ENCODE data around the gene IARS2. TPM values are rescaled to one million over a fixed set of nuclear protein-coding genes. Genes with fewer than 3 reads are reported as not detected.
A peak's percentile ranks its signal among the peaks of the same experiment; 100 is the strongest.
"Not testable (repeated sequence)": the region's sequence is repeated elsewhere in the genome, so short reads cannot be mapped to it uniquely, and the experiment has no call there.

The IARS2 gene
- total RNA-seq, 1 donor from 2014 or later = 93.7 TPM

GRCh38 chr1:220112600-220112999 is 18.7 kb downstream of the IARS2 start:
- not testable (repeated sequence) for DNase-seq (ENCODE audit: low read depth in 2 of 2)

GRCh38 chr1:220113136-220113695 is 19.3 kb downstream of the IARS2 start:
- peak; percentile 36 to 60 for DNase-seq (ENCODE audit: low read depth in 2 of 2)

- no peak for DNase-seq (ENCODE audit: low read depth in 2 of 2)
These were observed 25.1 kb downstream of the IARS2 start for GRCh38 chr1:220119043-220119512.

DNA sequence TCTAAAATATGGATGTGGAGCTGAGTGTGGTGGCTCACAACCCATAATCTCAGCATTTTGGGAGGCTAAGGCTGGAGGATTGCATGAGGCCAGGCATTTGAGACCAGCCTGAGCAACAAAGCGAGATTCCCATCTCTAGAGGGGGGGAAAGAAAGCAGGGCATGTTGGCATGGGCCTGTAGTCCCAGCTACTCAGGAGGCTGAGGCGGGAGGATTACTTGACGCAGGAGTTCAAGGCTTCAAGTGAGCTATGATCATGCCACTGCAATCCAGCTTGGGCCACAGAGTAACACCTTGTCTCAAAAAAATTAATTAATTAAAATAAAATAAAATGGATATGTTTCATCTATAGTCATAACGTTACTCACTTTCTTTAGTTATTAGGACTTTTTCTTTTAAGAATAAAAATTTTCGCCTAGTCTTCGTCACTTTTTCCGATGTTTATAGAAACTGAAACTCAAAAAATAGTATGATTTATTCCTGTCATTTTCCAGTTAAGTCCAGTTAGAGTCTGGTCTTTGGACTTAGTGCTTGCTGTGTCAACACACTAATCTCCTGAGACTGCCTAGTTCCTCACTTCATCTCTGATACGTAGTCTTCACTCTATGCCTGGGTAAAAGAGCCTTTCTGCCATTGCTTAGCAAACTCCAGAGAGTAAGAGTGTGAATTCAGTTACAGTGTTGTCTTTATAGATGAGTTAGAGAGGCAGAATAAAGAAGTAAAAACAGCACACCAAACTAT is 28.0 kb downstream of the IARS2 start:
- no peak for DNase-seq (ENCODE audit: low read depth in 2 of 2)

- no peak for DNase-seq (ENCODE audit: low read depth in 2 of 2)
These were observed 29.1 kb downstream of the IARS2 start for GRCh38 chr1:220123066-220123465.

GRCh38 chr1:220123889-220124288 is 30.0 kb downstream of the IARS2 start:
- peak in 1 of 2 donors; percentile 22 for DNase-seq (ENCODE audit: low read depth in 2 of 2)

- DNase-seq (ENCODE audit: low read depth in 2 of 2) = no peak
These were observed 30.6 kb downstream of the IARS2 start for GRCh38 chr1:220124542-220124941.

DNA sequence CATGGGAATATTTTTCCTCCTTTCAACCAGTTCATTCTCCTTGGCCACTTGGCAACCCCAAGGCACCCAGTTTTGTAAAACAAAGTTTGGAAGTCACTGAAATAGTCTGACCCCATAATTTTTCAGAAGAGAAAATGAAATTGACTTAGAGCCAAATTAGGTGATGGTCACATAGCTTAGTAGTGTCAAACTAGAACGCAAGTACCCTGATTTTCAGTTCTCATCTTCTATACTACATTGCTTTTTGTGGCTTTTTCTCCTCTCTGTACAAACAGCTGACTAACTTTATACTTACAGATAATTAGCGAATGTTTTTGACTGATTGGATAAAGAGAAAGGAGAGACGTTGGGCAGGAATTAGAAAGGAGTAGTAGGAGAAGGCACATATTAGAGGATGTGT is 33.1 kb downstream of the IARS2 start:
- no peak for DNase-seq (ENCODE audit: low read depth in 2 of 2)

- no peak for DNase-seq (ENCODE audit: low read depth in 2 of 2)
These were observed 35.7 kb downstream of the IARS2 start for GRCh38 chr1:220129479-220130210.

GRCh38 chr1:220135755-220136154 is 41.8 kb downstream of the IARS2 start:
- no peak for DNase-seq (ENCODE audit: low read depth in 2 of 2)

- DNase-seq (ENCODE audit: low read depth in 2 of 2) = peak; percentile 97 to 99
These were observed 43.3 kb downstream of the IARS2 start for GRCh38 chr1:220137019-220137786.

DNA sequence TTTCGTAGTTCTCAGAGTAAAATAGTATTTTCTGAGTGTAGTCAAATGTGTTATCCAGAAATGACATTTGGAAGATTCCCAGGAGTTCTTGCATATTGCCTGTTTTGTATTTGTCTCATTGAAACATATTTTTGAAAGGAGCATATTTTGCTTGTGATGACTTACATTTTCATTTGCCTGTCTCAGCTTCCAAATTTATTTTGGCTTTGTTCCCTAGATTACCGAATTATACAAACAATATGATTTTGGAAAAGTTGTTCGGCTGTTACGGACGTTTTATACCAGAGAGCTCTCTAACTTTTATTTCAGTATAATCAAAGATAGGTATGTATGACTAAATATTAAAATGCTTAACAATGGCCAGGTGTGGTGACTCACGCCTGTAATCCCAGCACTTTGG is 46.0 kb downstream of the IARS2 start:
- DNase-seq (ENCODE audit: low read depth in 2 of 2) = peak; percentile 30 to 43

GRCh38 chr1:220144051-220144450 is 50.1 kb downstream of the IARS2 start:
- no peak for DNase-seq (ENCODE audit: low read depth in 2 of 2)

- DNase-seq (ENCODE audit: low read depth in 2 of 2) = no peak
These were observed 55.8 kb downstream of the IARS2 start for GRCh38 chr1:220149742-220150141.

DNA sequence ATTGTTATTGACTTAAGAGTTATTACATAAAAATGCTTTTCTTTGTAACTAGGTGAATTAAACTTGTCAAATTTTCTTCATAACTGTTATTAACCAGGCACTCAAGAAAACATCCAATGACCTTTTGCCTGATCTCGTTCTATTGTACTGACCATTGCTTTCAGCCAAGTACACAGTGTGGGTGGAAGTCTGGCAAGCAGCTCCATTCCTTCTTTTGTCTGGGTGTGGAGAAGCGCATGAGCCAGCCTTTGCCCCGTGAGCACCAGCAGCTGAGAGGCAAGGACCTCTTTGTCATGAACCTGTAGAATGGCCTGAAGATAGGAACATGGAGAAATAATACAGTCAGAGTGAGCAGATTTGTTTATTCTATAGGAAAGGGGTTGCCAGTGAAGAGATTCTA is 57.5 kb downstream of the IARS2 start:
- DNase-seq (ENCODE audit: low read depth in 2 of 2) = peak in 1 of 2 donors; percentile 64

DNA sequence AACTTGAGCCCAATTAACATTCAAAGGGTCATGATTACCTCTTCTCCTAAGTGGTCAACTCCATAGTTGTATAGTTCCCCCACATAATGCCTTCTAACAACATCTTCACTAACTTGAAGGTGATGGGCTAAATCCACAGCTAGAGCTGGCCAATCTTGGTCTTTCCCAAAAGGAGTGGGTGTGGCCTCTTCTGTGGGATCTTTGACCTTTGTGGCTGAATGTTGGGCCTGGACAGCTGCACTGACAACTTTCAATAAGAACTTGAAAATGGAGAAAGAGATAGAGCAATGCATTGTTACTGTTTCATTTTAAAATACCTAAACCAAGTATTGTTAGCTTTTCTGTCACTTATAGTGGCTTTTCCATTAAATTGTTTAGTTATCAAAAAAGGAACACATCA is 59.2 kb downstream of the IARS2 start:
- no peak for DNase-seq (ENCODE audit: low read depth in 2 of 2)

DNA sequence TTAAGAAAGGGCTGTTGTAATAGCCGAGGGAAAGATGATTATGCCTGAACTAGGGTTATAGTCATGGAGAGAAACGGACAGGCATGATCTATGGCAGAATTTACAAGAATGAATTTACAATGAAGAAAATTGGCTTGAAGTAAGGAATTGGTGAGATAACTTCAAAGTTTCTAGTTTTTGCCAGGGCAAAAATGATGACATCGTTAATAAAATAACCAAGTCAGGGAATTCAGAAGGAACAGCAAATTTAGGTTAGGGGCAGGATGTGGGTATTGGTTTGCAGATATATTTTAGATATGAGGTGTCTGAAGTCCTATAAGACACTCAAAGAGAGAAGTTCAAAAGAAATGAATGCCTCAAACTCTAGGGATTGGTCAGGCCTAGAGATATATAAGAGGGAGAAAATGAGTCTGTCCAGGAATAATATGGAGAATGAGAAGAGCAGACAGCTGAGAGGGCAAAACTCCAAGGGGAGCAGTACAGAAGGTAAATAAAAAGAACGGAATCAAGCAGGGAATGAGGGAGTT is 62.8 kb downstream of the IARS2 start:
- DNase-seq (ENCODE audit: low read depth in 2 of 2) = no peak

DNA sequence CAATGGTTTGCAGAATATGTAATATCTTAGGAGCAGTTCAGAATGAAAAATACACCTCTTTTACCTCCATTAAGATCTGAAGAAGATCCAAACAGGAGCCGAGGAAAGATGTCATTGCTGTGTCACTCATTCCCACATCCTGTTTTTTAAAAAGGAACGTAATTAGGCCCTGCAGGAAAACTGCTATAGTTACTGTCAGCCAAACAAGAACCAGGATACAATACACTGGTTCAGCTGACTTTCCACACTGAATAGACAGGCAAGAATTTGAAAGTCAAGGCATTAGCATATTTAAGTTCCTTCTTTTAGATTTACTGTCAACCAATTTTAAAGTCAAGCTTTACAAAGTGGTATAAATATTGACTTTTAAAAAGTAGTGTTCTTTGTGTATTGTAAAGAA is 63.8 kb downstream of the IARS2 start:
- DNase-seq (ENCODE audit: low read depth in 2 of 2) = peak; percentile 74 to 92

DNA sequence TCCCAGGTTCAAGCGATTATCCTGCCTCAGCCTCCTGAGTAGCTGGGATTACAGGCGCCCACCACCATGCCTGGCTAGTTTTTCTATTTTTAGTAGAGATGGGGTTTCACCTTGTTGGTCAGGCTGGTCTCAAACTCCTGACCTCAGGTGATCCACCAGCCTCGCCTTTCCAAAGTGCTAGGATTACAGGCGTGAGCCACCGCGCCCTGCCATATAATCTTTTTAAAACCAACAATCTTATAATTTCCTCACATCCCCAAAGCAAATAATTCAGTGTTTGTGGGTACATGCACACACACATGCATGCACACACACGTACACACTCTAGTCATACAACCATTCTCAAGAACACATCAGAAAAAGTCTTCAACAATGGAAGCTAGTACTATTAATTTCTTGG is 64.6 kb downstream of the IARS2 start:
- DNase-seq (ENCODE audit: low read depth in 2 of 2) = not testable (repeated sequence)

- no peak for DNase-seq (ENCODE audit: low read depth in 2 of 2)
These were observed 65.1 kb downstream of the IARS2 start for GRCh38 chr1:220159041-220159440.

GRCh38 chr1:220160027-220160426 is 66.1 kb downstream of the IARS2 start:
- DNase-seq (ENCODE audit: low read depth in 2 of 2) = no peak

DNA sequence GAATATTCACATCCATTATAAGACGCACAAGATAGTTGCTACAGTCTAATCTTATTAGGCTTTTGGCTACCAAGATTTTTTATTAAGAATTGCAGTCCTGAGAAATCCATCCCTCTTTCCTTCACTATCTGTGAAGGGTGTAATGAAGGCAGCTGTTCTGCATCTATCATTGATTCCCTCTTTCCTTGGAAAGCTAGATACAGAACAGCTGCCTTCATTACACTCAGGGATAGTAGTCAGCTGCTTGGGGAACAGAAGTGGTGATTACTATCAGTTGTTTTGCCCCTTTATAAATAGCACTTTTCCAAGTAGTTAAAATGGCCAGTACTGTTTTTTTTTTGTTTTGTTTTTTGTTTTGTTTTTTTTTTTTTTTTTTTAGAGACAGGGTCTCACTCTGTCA is 70.2 kb downstream of the IARS2 start:
- DNase-seq (ENCODE audit: low read depth in 2 of 2) = no peak
